BLaER1 treated with 17β-estradiol and CSF1 and Interleukin-3, amounts not matched to agents 10 nM and 100 nM (cell line): ENCODE measurements around the gene GTPBP1.

ENCODE experiments used
- H3K27ac ChIP-seq, 11 experiments: shearing (Covaris generic); formaldehyde crosslinking; 2 replicates each; pipeline ENCODE4 v1.8.1; 2022
- H3K27me3 ChIP-seq, 11 experiments: shearing (Covaris generic); formaldehyde crosslinking; 2 replicates each; pipeline ENCODE4 v1.8.1; 2022
- H3K36me3 ChIP-seq, 11 experiments: shearing (Covaris generic); formaldehyde crosslinking; 2 replicates each; pipeline ENCODE4 v1.8.1; 2022
- H3K4me1 ChIP-seq, 10 experiments: shearing (Covaris generic); formaldehyde crosslinking; 2 replicates each; pipeline ENCODE4 v1.8.1; 2022
- H3K4me2 ChIP-seq, 11 experiments: shearing (Covaris generic); formaldehyde crosslinking; 2 replicates each; pipeline ENCODE4 v1.8.1; 2022
- H3K4me3 ChIP-seq, 10 experiments: shearing (Covaris generic); formaldehyde crosslinking; 2 replicates each; pipeline ENCODE4 v1.8.1; 2022
- H3K9ac ChIP-seq, 11 experiments: shearing (Covaris generic); formaldehyde crosslinking; 2 replicates each; pipeline ENCODE4 v1.8.1; 2022
- H3K9me3 ChIP-seq, 11 experiments: shearing (Covaris generic); formaldehyde crosslinking; replicated peaks in 1 of 11; 2 replicates each; pipeline ENCODE4 v1.8.1; 2022
- H4K20me1 ChIP-seq, 11 experiments: shearing (Covaris generic); formaldehyde crosslinking; 2 replicates each; pipeline ENCODE4 v1.8.1; 2022
- Cebpa-rat ChIP-seq, 11 experiments: shearing (Covaris generic); IDR thresholded peaks; 2 replicates each; pipeline ENCODE4 v1.8.1; 2022

Gene GTPBP1

DNA sequence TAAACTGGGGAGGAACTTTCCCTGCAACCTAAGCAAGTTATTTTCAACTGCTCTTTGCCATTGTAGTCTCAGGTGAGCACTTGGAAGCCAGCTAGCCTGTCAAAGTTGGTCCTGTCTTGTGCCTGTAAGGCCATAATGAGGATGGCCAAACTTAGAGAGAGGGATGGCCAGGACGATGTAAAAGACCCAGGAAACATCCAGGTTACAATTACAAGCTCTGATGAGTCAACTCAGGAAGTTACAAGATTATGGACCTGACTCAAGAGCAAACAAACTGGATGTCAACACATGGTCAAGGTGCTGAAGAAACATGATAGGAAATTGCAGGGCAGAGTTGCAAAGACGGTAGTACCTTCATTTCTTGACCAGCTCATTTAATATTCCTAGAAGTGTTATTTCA, 1.6 kb downstream of the GTPBP1 start:
- H3K4me3 ChIP-seq = peak overlapping the region; percentile 88 to 99 (median 94)
- H3K27me3 ChIP-seq = no peaks in the 10 kb centered on the region
- H3K9ac ChIP-seq = peak overlapping the region; percentile 92 to 98 (median 95); a peak in 20 of 22 replicates
- no peaks in the 10 kb centered on the region for H3K9me3 ChIP-seq
- H3K4me2 ChIP-seq = peak overlapping the region; percentile 87 to 97 (median 91)
- no peak for TF ChIP-seq Cebpa-rat (IDR thresholded peaks at IDR 0.05)
- H3K27ac ChIP-seq = peak overlapping the region in 8 of 11 experiments; percentile 90 to 95 (median 93); a peak in 8 of 22 replicates
- peaks cover 13 to 39% (median 30%) of the 10 kb centered on the region in 11 experiments; a peak in 20 of 22 replicates for H3K36me3 ChIP-seq
- H3K4me1 ChIP-seq = peaks cover 41 to 55% (median 51%) of the 10 kb centered on the region in 10 experiments
- peaks cover 55 to 65% (median 60%) of the 10 kb centered on the region in 11 experiments for H4K20me1 ChIP-seq

DNA sequence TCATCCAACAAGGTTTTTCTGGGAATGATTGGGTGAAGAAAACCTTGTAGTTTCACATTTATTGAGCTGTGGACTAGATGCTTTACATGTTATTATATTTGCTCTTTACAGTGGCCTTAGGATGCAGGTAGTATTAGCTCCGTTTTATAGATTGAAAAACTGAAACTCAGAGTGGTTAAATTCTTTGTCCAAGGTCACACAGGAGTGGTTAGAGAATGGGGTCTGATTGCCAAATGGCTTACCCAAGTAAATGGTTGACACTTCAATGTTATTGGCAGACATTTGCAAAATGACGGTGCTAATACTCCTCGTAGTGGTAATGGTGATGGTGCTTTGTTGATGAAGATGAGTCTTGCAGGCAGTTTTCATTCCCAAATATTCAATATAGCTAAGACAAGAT, 2.2 kb downstream of the GTPBP1 start:
- peaks cover 45 to 61% (median 56%) of the 10 kb centered on the region in 10 experiments for H3K4me1 ChIP-seq
- H3K9ac ChIP-seq = peak overlapping the region in 1 of 11 experiments; percentile 97; a peak in 1 of 22 replicates
- peak overlapping the region; percentile 87 to 97 (median 91) for H3K4me2 ChIP-seq
- peaks cover 16 to 46% (median 33%) of the 10 kb centered on the region in 11 experiments; a peak in 20 of 22 replicates for H3K36me3 ChIP-seq
- no peak for TF ChIP-seq Cebpa-rat (IDR thresholded peaks at IDR 0.05)
- H3K27me3 ChIP-seq = no peaks in the 10 kb centered on the region
- peaks cover 61 to 71% (median 67%) of the 10 kb centered on the region in 11 experiments for H4K20me1 ChIP-seq
- no peak overlapping the region for H3K27ac ChIP-seq
- H3K9me3 ChIP-seq = no peaks in the 10 kb centered on the region
- peak overlapping the region in 4 of 10 experiments; percentile 91 to 95 (median 94); a peak in 3 of 20 replicates for H3K4me3 ChIP-seq

DNA sequence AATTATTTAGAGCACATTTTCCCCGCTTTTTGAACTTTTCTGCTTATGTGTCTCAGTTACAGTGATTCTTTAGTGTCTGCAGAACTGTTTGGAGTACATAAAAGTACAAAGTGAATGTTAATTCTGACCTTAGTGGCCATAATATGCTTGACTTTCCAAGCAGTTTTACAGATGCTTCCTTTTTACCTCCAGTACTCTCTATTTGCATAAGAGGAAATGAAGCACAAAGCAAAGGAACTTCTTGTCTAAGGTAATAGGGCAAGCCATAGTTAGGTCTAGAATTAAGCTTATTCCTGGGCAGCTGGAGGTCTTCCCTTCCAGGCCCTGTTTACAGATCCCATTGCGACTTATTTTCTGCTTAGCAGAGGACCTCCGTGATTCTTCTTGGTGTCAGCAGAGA, 3.6 kb downstream of the GTPBP1 start:
- H3K9me3 ChIP-seq = no peaks in the 10 kb centered on the region
- H3K9ac ChIP-seq = peak overlapping the region in 1 of 11 experiments; percentile 29; a peak in 1 of 22 replicates
- peaks cover 44 to 68% (median 57%) of the 10 kb centered on the region in 10 experiments for H3K4me1 ChIP-seq
- peaks cover 16 to 59% (median 33%) of the 10 kb centered on the region in 11 experiments; a peak in 20 of 22 replicates for H3K36me3 ChIP-seq
- H4K20me1 ChIP-seq = peaks cover 73 to 85% (median 80%) of the 10 kb centered on the region in 11 experiments
- peak overlapping the region; percentile 87 to 97 (median 91) for H3K4me2 ChIP-seq
- H3K4me3 ChIP-seq = no peak overlapping the region
- no peak for TF ChIP-seq Cebpa-rat (IDR thresholded peaks at IDR 0.05)
- no peaks in the 10 kb centered on the region for H3K27me3 ChIP-seq
- no peak overlapping the region for H3K27ac ChIP-seq

DNA sequence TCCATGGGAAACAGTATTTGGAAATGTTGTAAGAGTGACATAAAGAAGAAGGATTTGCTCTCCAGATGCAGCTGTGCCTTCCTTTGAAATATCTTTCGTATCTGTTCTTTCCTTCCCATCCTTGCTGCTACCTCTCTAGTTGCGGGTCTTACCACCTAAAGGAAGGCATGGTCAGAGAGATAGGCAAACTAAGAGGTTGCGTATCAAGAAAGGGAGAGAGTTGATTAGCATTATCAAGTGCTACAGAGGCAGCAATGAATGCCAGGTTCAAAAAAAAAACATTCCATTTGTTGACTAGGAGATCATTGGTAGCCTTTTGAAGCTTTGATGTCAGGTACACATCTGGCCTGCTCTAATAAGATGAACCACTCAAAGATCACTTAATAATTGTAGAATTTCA, 4.6 kb downstream of the GTPBP1 start:
- no peak for TF ChIP-seq Cebpa-rat (IDR thresholded peaks at IDR 0.05)
- Histone ChIP-seq H3K9me3 (no peaks in the 10 kb centered on the region), H3K4me2 (no peak overlapping the region; a peak in 2 of 22 replicates), H3K9ac (no peak overlapping the region), H3K27ac (no peak overlapping the region), H4K20me1 (peaks cover 84 to 95% (median 90%) of the 10 kb centered on the region in 11 experiments), H3K4me3 (no peak overlapping the region), H3K36me3 (peaks cover 16 to 69% (median 40%) of the 10 kb centered on the region in 11 experiments; a peak in 20 of 22 replicates), H3K4me1 (peaks cover 35 to 68% (median 53%) of the 10 kb centered on the region in 10 experiments), H3K27me3 (no peaks in the 10 kb centered on the region)

DNA sequence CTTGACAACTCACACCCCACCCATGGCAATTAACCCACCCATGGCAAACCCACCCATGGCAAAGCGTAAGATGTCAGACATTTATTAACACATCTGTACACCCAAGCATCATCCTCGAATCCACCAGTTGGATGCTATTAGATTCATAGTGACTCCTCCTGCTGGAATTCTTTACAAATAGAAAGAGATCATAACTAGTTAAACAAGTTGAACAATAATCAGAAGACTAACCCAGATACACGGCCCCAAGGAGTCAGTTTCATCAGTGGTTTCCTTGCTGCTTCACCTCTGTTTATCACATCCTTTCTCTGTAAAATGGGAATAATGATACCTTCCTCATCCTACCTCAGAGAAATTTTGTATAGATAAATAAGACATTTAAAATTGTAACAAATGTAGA, 5.1 kb downstream of the GTPBP1 start:
- H3K27me3 ChIP-seq = no peaks in the 10 kb centered on the region
- H3K27ac ChIP-seq = no peak overlapping the region
- H3K4me1 ChIP-seq = peaks cover 35 to 72% (median 53%) of the 10 kb centered on the region in 10 experiments
- H4K20me1 ChIP-seq = peaks cover 89 to 100% (median 95%) of the 10 kb centered on the region in 11 experiments
- H3K9ac ChIP-seq = no peak overlapping the region
- no peaks in the 10 kb centered on the region for H3K9me3 ChIP-seq
- no peak for TF ChIP-seq Cebpa-rat (IDR thresholded peaks at IDR 0.05)
- peaks cover 19 to 75% (median 45%) of the 10 kb centered on the region in 11 experiments; a peak in 21 of 22 replicates for H3K36me3 ChIP-seq
- no peak overlapping the region for H3K4me2 ChIP-seq
- H3K4me3 ChIP-seq = no peak overlapping the region

DNA sequence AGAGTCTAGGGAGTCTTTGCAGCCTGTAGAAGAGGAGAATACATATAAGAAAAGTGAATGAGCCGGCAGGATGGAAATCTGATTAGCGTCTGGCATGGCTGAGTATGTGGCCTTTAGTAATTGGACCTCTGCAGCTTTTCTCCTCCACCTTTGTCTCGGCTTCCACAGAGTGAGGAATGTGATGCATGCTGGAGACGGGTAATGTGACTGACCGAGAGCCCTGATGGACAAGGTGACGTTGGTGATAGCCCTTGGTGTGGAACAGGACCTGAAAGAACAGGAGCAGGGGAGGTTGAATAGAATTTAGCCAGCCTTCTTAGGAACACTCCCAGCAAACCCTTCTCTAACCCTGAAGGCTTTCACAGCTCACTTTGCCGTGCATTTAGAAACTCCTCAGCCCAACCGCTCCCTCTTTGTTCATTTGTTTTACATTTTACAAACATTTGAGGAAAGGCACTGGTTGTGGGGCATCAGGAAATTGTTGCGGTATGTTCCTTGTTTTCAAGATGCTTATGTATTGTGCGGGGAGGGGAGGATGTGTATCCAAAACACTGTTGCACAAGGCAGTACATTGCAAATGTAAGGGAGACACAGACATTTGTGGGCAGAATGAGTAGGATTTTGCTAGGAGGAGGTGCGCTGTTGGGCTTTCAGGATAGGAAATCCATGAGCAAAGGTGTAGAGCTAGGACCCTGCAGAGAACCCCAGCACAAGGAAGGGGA, 6.9 kb downstream of the GTPBP1 start:
- Histone ChIP-seq H3K9me3 (no peaks in the 10 kb centered on the region), H3K27ac (no peak overlapping the region), H4K20me1 (peaks cover 86 to 100% (median 98%) of the 10 kb centered on the region in 11 experiments), H3K27me3 (no peaks in the 10 kb centered on the region), H3K4me3 (no peak overlapping the region), H3K4me2 (peak overlapping the region in 5 of 11 experiments; percentile 4 to 40 (median 20); a peak in 4 of 22 replicates), H3K36me3 (peaks cover 36 to 92% (median 63%) of the 10 kb centered on the region in 11 experiments), H3K9ac (0 out of 22 replicates have a peak overlapping the region, but pooled peaks of 1 of the 11 experiments have one; percentile 27), H3K4me1 (peaks cover 24 to 64% (median 43%) of the 10 kb centered on the region in 10 experiments)
- TF ChIP-seq Cebpa-rat (IDR thresholded peaks at IDR 0.05) = no peak

DNA sequence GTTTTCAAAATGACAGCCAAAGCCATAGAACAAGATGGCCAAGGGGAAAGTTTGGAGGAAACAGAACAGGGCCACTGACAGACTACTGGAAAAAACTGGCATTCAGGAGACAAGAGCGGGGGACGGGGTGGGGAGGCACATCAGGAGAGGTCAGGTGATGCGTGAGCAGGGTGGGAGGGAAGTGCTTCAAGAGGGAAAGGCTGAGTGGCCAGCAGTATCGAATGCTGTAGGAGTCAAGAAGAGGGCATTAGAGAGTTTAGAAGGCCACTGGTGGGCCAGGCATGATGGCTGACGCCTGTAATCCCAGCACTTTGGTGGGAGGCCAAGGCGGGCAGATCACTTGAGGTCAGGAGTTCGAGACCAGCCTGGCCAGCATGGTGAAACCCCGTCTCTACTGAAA, 8.2 kb downstream of the GTPBP1 start:
- Histone ChIP-seq H3K4me1 (peaks cover 12 to 60% (median 30%) of the 10 kb centered on the region in 10 experiments), H3K27me3 (no peaks in the 10 kb centered on the region), H3K4me3 (no peak overlapping the region), H3K9ac (no peak overlapping the region), H3K36me3 (peaks cover 48 to 98% (median 76%) of the 10 kb centered on the region in 11 experiments), H3K9me3 (no peaks in the 10 kb centered on the region), H3K4me2 (no peak overlapping the region), H3K27ac (no peak overlapping the region), H4K20me1 (peaks cover 79 to 98% (median 91%) of the 10 kb centered on the region in 11 experiments)
- no peak for TF ChIP-seq Cebpa-rat (IDR thresholded peaks at IDR 0.05)

DNA sequence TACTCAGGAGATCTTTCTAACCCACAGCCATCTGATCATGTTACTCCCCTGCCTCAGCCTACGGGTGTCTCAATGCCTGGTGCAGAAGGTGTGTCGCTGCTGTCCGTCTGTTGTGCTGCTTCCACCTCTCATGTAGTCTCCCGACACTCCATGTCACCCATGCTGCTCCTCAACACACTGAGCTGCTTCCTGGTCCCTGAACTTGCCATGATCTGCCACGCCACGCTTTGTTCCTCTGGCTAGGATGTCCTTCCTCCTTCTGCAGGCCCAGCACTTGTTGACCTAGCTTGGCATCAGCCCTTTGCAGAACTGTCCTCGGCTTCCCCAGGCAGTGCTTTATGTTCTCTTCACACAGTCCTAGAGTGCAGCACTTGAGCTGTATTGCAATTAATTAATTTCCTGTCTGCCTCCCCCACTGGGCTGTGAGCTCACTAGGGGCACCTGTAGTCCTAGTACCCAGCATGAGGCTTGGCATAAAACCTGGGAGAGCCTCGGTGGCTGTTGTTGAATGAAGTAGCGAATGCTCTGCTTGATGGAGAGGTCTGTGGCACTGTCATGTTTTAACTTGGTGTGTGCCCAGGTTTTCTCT, 9.5 kb downstream of the GTPBP1 start:
- no peaks in the 10 kb centered on the region for H3K9me3 ChIP-seq
- H3K4me2 ChIP-seq = peak overlapping the region in 2 of 11 experiments; percentile 23 to 58; a peak in 4 of 22 replicates
- H3K36me3 ChIP-seq = peaks cover 49 to 96% (median 74%) of the 10 kb centered on the region in 11 experiments
- H3K27ac ChIP-seq = no peak overlapping the region
- H3K4me1 ChIP-seq = peaks cover 0 to 51% (median 19%) of the 10 kb centered on the region in 10 experiments; a peak in 13 of 20 replicates
- H3K27me3 ChIP-seq = no peaks in the 10 kb centered on the region
- peaks cover 67 to 93% (median 78%) of the 10 kb centered on the region in 11 experiments for H4K20me1 ChIP-seq
- no peak overlapping the region; a peak in 1 of 22 replicates for H3K9ac ChIP-seq
- no peak for TF ChIP-seq Cebpa-rat (IDR thresholded peaks at IDR 0.05)
- no peak overlapping the region for H3K4me3 ChIP-seq

DNA sequence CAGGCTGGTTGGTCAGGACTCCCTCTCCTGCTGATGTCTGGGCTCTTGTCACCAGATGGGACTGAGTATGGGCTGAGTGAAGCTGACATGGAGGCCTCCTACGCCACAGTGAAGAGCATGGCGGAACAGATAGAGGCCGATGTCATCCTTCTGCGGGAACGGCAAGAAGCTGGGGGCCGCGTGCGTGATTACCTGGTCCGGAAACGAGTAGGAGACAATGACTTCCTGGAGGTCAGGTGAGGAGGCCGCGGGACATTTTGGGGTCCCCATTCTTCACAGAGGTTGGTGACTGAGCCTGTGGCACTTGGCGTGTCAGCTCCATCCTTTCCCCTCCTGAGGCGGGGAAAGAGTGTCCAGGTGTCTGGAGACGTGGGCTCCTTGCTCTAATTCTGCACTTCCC, 10.1 kb downstream of the GTPBP1 start:
- Histone ChIP-seq H3K4me3 (no peak overlapping the region), H3K4me2 (peak overlapping the region in 2 of 11 experiments; percentile 23 to 58; a peak in 2 of 22 replicates), H3K27me3 (no peaks in the 10 kb centered on the region), H3K9ac (no peak overlapping the region), H3K9me3 (no peaks in the 10 kb centered on the region), H3K27ac (no peak overlapping the region), H3K4me1 (peaks cover 0 to 51% (median 19%) of the 10 kb centered on the region in 10 experiments; a peak in 12 of 20 replicates), H3K36me3 (peaks cover 53 to 96% (median 74%) of the 10 kb centered on the region in 11 experiments), H4K20me1 (peaks cover 62 to 93% (median 75%) of the 10 kb centered on the region in 11 experiments)
- TF ChIP-seq Cebpa-rat (IDR thresholded peaks at IDR 0.05) = no peak
